GM19468 (cell line): ENCODE data around the gene GPR183.

Experiments used
- ATAC-seq: cut with Tn5 transposase; IDR thresholded peaks from one replicate; pipeline ENCODE4 v1.9.1; 2021; ENCODE audit warnings: mild to moderate bottlenecking, moderate library complexity, moderate number of reproducible peaks; ENCODE audit not compliant: unreplicated experiment; ENCODE audit errors: extremely low read depth

Gene GPR183

DNA sequence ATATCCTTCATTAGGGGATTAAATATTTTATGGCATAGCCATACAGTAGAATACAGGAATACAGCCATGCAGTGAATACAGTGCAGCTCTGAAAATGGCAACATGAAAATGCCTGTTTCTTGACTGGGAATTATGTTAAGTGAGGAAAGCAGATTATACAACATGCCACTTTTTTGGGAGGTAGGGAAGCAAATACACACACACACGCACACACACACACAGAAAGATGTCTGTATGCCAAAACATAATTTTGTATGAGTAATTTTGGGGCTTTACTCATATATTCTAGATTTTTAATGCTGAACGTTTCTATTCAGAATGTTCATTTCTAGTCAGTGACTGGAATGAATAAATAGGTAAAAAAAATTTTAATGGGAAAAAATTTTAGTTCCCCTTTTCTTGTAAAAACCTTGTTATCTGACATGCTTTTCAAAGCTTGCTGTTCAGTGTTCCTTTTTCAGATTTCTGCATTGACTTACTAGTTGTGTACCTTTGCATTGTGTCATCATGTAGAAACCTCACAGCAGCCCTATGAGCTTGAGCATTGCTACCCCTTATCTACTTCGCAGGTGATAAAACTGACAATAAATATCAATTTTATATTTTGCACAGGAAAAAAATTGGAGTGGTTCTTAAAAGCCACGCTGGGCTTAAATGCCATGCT, 7.8 kb downstream of the GPR183 start:
- ATAC-seq, result no peak

DNA sequence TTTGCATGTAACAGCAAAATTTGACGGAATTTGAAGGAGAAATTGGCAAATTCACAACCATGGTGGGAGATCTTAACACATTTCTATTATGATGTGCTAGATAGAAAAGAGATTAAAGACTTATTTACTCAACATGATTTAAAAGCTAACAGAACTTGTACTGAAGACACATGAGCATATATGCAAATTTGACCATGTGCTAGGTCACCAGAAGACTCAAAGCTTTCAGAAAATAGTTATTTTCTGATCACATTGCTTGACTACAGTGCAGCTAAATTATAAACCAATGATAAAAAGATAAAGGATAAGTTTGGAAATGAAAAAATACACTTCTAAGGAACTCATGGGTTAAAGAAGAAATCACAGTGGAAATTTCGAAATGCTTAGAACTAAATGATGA, 9.1 kb downstream of the GPR183 start:
- ATAC-seq, result no peak

DNA sequence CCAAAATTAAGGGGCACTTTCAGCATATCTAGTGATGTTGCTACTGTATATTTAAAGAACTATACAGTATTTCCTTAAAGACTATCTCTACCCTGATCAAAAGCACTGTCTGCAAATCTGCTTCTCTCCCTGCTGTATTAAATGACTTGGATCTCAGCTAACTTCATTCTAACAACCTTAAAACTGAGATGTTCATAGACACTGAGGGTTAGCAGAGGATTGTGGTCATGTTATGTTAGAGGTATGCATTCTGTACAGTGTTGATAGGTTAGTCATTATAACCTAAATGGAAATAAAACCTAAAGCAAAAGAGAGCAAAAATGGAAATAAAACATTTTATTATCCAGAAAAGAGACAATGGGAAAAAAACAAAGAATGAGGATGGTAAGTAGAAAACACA, 9.9 kb downstream of the GPR183 start:
- no peak for ATAC-seq

DNA sequence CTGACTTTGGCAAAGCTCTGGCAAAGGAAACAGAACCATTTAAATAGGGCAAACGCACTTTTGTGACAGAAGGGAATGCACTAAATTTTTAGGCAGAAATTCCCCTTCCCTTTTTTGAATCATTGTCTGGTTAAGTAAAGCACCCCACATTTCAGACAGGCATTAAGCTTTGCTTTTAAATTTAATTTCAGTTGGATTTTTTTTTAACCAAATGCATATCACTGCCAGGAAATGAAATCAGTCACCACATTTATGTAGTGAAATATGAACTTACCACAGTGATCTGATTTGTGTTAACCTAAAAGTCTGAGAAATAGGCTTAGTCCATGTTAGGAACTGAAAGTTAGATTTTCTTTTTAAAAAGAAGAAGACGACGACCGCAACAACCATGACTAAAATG, 10.8 kb downstream of the GPR183 start:
- no peak for ATAC-seq

DNA sequence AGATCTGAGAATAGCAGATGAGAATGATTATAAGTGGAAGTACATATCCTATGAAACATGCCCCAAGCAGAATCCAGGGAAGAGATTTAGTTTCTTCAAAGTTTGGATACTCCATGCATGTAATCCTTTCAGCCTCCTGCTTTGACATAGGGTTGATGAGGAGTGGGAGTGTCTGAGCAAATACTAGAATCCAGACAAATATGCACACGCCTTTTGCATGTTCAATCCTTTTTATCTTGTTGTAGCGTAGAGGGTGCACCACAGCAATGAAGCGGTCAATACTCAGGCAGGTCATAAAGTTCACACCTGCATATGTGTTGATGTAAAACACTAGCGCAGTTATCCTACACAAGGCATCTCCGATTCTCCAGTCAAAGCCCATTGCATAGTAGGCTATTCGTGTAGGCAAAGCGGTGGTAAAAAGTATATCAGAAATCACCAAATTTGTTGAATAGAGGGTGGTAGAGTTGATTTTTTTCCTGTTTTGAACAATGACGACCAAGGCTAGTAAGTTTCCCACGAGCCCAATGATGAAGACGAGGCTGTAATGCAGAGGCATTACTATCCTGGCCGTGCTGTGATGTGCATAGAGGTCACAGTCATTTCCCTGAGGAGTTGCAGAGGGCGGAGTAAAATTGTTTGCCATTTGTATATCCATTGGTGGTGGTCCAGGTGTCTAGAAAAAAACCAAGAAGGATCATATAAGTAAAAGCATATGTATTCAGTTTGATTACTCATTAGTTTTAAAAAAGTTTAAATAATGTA, 11.5 kb downstream of the GPR183 start:
- no peak for ATAC-seq

DNA sequence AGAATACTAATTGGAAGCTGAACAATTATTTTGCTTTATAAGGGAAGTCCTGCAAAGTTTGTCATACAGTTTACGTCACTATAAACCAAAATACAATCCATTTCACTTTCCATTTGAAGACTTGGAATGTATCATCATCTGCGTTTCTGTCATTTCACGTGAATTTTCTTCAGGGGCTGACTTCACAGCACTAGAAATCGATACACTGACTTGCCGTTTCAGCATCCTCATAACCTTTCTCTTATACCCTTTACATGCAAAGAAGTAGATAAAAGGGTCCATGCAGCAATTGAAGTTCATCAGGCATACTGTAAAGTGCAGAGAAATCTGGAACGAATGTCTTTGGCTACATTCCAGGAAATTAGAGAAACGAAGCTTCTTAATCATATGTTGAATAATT, 12.2 kb downstream of the GPR183 start:
- ATAC-seq, result no peak

DNA sequence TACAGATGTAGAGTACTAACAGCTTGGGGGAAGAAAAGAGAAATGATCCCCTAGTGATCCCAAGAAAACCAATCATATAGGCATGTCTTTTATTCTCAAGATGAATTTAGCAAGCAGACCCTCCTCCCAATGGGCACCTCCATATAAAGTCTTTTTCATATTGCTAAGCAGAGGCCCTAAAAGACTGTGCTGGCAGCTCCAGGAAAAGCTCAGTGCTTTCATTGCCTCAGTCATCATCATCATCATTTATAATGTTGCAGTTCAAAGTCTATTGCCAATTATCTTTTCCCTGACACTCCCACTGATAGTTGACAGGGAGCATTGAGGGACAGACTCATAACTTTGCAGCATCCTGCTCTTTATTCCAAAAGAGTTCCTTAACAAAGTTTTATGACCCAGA, 13.0 kb downstream of the GPR183 start:
- no peak for ATAC-seq

DNA sequence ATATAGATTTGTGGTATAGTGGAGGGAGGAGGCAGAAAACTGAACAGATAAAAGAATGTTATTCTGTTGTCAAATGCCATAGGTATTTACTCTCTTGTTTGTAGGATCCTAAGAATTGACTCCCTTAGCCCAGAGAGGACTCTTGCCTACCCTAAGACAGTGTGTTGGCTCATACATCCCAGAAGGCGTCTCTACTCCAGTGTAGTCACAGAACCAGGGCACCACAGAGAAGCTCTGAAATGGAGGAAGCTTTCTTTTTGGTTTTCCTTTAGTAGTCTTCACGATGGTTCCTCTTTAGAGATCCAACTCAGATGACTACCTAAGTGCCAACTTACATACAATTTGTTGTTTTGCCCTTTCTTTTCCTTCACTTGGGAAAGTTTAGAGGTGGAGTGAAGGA, 14.0 kb downstream of the GPR183 start:
- ATAC-seq, result no peak

DNA sequence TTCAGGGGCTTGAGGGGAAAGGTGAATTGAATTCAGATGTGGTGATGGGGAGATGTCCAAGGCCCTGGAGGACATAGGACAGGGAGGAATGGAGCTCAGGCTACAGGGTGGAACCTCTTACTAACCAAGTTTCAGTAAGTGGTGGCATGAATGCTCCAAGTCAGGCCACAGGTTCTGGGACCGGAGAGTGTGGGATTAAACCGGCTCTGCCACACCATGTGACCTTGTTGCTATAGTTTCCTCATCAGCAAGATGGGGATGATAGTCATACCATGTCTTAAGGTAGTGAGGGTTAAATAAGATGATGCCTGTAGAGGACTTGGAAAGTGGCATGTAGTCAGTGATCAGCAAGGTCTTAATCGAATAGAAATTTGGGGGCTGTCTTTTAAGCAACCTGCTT, 16.3 kb downstream of the GPR183 start:
- ATAC-seq, result no peak

DNA sequence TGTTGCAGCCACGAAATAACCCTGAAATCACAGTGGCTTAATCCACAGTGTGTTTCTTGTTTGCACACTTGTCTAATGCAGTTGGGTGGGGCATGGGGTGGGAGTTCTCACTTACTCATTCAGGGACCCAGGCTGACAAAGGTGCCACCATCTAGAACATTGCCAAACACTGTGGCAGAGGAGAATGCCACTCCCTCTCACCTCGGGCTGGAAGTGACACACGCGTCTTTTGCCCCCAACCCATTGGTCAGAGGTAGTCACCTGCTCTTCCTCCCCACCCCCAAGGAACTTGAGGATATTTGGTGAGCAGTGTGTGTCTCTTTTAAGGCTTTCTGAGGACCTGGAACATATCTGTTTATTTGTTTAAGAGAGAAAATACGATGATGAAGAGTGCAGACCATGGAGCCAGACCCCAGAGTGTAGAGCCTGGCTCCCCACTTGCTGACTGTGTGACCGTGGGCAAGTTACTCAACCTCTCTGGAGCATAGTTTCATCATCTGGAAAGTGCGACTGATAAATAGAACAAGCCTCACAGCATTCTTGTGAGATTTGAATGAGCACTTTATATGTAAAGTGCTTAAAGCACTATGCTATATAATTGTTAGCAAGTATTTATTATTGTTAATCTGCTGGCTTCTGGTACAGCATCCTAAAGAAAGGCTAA, 17.4 kb downstream of the GPR183 start:
- ATAC-seq, result no peak

DNA sequence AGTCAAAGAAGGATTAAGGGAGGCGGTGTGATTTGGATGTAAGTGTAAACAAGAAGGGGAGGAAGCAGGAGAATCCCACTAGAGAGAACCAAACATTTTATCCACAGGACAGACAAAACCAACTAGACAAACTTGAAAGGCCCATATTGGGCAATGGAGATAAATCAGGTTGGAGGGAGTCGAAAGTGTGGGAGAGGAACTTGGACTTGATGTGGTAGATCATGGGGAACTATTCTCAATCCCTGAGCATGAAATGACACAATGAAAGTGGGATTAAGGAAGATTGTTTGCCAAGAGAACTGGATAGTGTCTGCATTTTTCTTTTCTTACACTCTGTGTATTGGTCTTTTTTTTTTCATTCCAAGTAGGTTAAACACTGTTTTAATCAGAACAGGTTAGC, 17.9 kb downstream of the GPR183 start:
- no peak for ATAC-seq

DNA sequence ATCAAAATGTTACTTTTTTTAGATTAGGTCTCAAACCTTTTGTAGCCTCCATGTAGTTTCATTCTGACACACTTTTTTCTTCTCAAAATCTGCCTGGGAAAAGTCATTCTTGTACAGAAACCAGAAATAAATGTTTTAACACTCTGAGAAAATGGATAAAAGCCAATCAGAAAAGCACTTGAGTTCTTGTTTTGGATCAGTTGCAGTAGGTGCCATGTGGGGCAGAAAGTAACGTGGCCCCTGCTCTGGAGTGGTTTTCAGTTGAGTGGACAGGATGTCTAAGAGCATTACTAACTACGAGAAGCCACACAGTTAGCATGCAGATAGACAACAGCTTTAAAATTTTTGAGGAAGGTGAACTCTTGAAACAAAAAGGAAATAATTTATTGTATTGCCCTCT, 19.1 kb downstream of the GPR183 start:
- peak; percentile 90 for ATAC-seq

DNA sequence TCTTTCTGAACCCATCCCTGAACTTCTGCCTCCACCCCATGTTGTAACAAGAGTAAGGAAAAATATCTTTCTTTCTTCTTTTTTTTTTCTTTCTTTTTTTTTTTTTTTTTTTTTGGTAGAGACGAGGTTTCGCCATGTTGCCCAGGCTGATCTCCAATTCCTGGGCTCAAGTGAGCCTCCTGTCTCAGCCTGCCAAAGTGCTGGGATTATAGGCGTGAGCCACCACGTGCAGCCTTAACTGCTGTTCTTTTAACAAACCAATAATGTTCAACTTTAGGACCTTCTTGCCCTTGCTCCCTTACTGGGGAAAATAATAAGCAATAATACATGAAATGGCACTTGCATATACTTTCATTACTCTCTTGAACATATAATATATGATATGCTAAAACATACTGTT, 19.6 kb downstream of the GPR183 start:
- ATAC-seq, result no peak

DNA sequence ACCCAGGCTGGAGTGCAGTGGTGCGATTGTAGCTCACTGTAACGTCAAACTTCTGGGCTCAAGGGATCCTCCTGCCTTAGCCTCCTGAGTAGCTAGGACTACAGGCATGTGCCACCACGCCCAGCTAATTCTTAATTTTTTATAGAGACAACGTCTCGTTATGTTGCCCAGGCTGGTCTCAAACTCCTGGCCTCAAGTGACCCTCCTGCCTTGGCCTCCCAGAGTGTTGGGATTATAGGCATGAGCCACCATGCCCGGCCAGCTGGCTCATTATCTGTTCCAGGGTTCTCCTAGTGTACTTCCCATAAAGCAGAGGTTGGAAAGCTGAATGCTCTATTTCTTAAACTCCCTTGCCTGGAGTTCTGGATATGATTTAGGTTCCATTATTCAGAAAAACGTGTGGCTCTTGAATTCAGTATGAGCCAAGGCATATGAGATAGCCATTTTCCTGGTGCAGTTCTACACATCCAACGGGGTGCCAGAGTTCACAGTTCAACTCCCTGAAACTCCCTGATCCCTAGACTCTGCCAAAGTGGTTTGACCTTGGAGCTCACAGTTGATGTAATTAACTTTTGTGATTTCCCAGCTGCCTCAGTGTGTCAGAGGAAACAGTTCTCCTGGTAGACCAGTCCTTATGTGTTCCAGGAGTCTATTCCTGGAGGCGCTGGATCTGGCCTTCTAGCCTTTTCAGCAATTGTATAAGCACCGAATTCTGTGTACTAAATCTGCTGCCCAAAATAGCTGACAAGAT, 21.6 kb downstream of the GPR183 start:
- ATAC-seq, result no peak

DNA sequence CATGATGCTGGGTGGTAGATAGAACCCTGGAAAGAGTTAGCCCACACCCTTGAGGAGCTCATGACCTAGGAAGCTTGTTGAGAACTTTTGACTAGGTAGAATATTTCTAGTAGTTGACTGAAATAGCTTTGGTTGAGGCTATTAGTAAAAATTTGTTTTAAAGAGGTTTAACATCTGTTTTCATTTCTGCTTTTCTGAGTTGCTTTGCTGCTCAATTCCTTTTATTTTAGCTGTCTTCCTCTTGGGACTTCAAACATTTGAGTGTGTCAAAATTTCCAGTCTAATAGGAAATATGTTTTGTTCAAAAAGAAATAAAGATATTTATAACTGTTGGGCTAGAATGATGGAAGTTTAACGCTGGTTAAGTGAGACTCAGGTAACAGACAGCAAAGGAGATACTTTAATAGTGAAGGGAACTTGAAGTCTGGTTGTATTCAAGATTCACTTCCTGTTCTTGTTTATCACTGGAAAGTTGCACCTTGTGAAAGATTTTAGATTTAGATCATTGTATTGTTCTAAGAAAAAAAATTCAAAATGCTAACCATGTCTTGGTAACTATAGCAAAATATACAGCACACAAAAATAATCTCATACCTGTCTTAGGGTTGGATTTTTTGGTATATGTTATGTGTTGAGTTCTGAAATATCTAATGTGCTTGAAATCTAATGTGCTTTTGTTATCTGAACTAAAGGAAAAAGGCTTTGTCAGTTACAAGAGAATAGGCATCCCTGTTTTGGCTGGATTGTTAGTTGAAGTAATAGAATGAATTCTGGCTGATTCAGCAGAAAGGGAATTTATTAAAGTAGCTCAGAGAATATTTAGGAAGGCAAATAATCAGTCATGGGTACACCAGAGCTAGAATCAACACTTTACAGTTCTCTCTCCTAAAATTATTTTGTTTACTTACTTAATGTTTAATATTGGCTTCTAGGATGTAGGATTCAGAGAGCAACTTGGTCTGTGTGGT, 24.7 kb downstream of the GPR183 start:
- peak; percentile 44 for ATAC-seq

DNA sequence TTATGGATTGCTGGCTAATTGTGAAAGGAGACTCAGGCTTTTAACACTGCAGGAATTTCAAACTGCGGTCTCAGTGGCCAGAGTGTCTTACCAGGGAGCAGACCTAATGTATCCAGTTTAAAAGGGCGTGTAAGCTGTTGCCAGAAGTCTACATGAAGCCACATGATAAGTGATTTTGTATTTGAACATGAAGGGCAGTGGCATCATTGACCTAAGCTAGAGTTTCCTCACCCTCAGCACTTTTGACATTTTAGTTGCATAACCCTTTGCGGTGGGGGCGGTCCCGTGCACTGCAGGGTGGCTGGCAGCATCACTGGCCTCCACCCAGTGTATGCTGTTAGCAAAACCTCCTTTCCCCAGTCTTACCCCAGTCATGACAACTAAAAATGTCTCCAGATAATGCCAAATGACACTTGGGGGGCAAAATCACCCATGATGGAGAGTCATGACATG, 25.4 kb downstream of the GPR183 start:
- peak; percentile 71 for ATAC-seq

DNA sequence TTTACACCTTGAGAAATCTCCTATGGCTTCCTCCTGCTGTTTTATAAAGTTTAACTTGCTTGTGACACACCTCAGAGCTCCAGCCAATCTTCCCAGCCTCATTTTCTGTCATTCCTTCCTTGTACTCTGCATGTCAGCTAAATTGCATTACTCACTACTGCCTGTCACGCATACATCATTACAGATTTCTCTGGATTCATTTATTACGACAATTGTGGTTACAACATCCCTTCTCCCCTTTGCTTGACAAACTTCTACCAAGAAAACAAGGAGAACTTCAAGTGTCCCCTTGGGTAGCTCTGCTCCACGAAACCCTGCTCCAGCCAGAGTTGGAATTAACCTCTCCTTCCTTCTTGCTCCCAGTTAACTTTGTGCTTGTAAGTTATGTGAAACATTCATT, 27.0 kb downstream of the GPR183 start:
- no peak for ATAC-seq

DNA sequence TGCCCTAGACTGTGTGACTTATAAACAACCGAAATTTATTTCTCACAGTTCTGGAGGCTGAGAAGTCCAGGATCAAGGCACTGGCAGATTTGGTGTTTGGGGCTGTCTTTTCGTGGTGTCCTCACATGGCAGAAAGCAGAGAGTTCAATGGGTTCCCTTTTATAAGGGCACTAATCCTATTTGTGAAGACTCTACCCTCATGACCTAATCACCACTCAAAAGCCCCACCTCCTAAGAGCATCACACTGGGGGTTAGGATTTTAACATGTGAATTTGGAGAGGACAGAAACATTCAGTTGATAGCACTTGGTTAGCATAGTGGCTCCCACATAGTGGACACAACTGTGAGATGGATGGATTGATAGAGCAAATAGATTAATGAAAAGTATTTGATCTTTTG, 27.6 kb downstream of the GPR183 start:
- no peak for ATAC-seq

DNA sequence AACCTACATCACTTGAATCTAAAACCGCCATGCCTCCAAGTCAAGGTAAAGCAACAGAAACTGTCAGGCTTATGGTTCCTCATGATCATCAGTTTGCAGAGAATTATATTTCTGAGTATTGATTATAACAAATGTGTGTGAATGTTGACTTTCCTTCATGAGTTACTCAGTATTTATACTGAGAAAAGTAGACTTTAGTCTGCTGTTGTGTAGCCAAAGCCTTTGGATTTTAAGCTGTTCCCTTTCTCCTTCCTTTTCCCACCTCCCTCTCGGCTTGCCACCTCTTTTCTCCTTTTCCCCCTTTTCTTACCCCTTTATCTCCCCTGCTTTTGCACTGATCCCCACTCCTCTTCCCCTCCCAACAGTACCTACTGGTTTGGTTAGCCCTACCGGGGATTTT, 28.4 kb downstream of the GPR183 start:
- ATAC-seq, result no peak

DNA sequence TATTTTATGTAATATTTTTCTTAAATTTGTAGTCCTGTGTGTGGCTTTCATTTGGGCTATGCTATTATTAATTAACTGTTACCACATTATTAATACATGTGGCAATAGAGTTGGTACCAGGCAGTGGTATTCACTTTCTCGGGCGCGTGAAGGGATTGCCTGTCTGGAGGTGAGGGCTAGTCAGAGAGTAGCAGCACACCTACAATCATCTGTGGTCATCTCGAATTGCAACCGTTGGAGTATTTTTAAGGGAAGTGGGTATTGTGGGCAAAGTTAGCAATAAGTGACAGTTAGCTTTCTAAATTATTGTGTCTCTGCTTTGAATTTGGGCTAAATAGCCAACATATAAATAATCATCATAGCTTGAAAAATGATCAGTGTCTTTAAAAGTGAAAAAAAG, 29.0 kb downstream of the GPR183 start:
- no peak for ATAC-seq
